ENCODE data around the gene SMARCE1. TPM values are rescaled to one million over a fixed set of nuclear protein-coding genes. Genes with fewer than 3 reads are reported as not detected.

The SMARCE1 gene
- polyA plus RNA-seq, 1 donor (not counting 4 experiments of a cell fraction or from before 2014, with no cell fraction given) = 60.6 TPM

DNA sequence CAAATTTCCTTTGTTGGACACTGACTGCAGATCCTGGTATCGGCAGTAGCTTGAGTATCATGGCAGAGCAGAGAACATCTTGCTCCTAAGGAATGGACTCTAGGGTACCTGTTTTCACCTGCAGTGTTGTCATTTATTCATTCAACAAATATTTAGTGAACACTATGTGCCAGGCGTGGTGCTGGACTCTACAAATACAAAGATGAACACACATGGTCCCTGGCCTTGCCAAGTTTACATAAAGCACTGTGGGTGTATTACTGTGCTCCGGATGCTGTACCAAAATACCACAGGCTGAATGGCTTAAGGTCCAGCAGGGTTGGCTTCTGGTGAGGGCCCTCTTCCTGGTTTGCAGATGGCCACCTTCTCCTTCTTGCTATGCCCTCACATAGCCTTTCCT is 68.1 kb downstream of the SMARCE1 start:
- Histone ChIP-seq H3K9ac (ENCODE audit: control insufficient read depth, extremely low read depth, insufficient read depth, low read length) (no peak overlapping the region), H3K27ac (ENCODE audit: control insufficient read depth, insufficient read depth, low read length) (no peak overlapping the region), H3K9me3 (ENCODE audit: control insufficient read depth, low read depth, low read length) (peaks cover under 1% of the 10 kb centered on the region), H3K4me1 (ENCODE audit: control insufficient read depth, extremely low read depth, insufficient read depth, low read length) (peaks cover 12% of the 10 kb centered on the region), H4K20me1 (ENCODE audit: control insufficient read depth, extremely low read depth, insufficient read depth, low read length) (no peaks in the 10 kb centered on the region), H3K9me1 (ENCODE audit: control insufficient read depth, extremely low read depth, insufficient read depth, low read length) (no peaks in the 10 kb centered on the region), H3K36me3 (ENCODE audit: control insufficient read depth in 2 of 2, extremely low read depth in 1 of 2, insufficient read depth in 2 of 2, low read length in 2 of 2) (no peaks in the 10 kb centered on the region), H3K4me2 (ENCODE audit: control insufficient read depth, extremely low read depth, insufficient read depth, low read depth, low read length) (no peak overlapping the region), H2AFZ (ENCODE audit: control insufficient read depth, low read length) (no peak overlapping the region), H3K79me2 (ENCODE audit: control insufficient read depth, insufficient read depth, low read length) (no peaks in the 10 kb centered on the region), H3K4me3 (ENCODE audit: control insufficient read depth in 2 of 3, extremely low read depth in 1 of 3, insufficient read depth in 2 of 3, low read depth in 1 of 3, low read length in 3 of 3) (no peak overlapping the region), H3K27me3 (ENCODE audit: control insufficient read depth, extremely low read depth, insufficient read depth, low read length) (peaks cover 23% of the 10 kb centered on the region)
- no peak for DNase-seq (ENCODE audit: low read depth, low spot score)
- TF ChIP-seq EZH2 (IDR thresholded peaks at IDR 0.05; ENCODE audit: low read length) = no peak
- TF ChIP-seq CTCF (optimal IDR thresholded peaks at IDR 0.05 in 1 of 3, IDR thresholded peaks at IDR 0.05 in 1 of 3, conservative IDR thresholded peaks at IDR 0.05 in 1 of 3; ENCODE audit: extremely low read depth in 1 of 3, insufficient read depth in 2 of 3, low read length in 3 of 3) = no peak
- dilution Hi-C loops (cut with MboI; ENCODE audit: extremely low pct_ligation_motif_present, low sequenced_read_pairs) = no loop called here
- no peak for FAIRE-seq

DNA sequence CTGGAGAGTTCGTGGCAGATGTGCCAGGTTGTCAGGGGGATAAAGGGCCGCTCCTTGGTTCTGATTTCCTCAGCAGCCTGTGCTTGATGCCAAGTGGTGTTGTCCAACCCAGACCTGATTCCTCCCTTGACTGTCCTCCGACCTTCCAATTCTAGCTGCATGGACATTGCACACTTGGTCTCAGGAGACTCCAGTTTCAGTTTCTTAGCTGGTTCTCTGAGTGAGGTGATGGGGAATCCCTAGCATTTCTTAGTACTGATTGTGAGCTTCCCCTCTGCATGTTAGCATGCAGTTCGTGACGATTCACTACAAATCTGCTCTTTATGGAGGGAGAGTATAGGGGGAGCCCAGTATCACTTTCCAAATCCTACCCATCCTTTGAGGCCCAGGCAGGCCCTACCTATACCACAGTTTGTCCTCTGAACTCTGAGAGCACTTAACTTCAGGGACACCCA is 70.0 kb downstream of the SMARCE1 start:
- TF ChIP-seq EZH2 (IDR thresholded peaks at IDR 0.05; ENCODE audit: low read length) (no peak), CTCF (optimal IDR thresholded peaks at IDR 0.05 in 1 of 3, IDR thresholded peaks at IDR 0.05 in 1 of 3, conservative IDR thresholded peaks at IDR 0.05 in 1 of 3; ENCODE audit: extremely low read depth in 1 of 3, insufficient read depth in 2 of 3, low read length in 3 of 3) (no peak)
- Histone ChIP-seq H3K4me1 (ENCODE audit: control insufficient read depth, extremely low read depth, insufficient read depth, low read length) (peaks cover 10% of the 10 kb centered on the region), H3K9me1 (ENCODE audit: control insufficient read depth, extremely low read depth, insufficient read depth, low read length) (no peaks in the 10 kb centered on the region), H3K27ac (ENCODE audit: control insufficient read depth, insufficient read depth, low read length) (no peak overlapping the region), H3K4me2 (ENCODE audit: control insufficient read depth, extremely low read depth, insufficient read depth, low read depth, low read length) (no peak overlapping the region), H3K36me3 (ENCODE audit: control insufficient read depth in 2 of 2, extremely low read depth in 1 of 2, insufficient read depth in 2 of 2, low read length in 2 of 2) (no peaks in the 10 kb centered on the region), H4K20me1 (ENCODE audit: control insufficient read depth, extremely low read depth, insufficient read depth, low read length) (no peaks in the 10 kb centered on the region), H2AFZ (ENCODE audit: control insufficient read depth, low read length) (no peak overlapping the region), H3K9me3 (ENCODE audit: control insufficient read depth, low read depth, low read length) (peaks cover 4% of the 10 kb centered on the region), H3K79me2 (ENCODE audit: control insufficient read depth, insufficient read depth, low read length) (no peaks in the 10 kb centered on the region), H3K27me3 (ENCODE audit: control insufficient read depth, extremely low read depth, insufficient read depth, low read length) (peaks cover 23% of the 10 kb centered on the region), H3K9ac (ENCODE audit: control insufficient read depth, extremely low read depth, insufficient read depth, low read length) (no peak overlapping the region), H3K4me3 (ENCODE audit: control insufficient read depth in 2 of 3, extremely low read depth in 1 of 3, insufficient read depth in 2 of 3, low read depth in 1 of 3, low read length in 3 of 3) (no peak overlapping the region)
- DNase-seq (ENCODE audit: low read depth, low spot score) = no peak
- no peak for FAIRE-seq
- dilution Hi-C loops (cut with MboI; ENCODE audit: extremely low pct_ligation_motif_present, low sequenced_read_pairs) = no loop called here
